Mesenteric fat pad (tissue), 1 donor: ENCODE results near the gene MAP4K4. TPM values are rescaled to one million over a fixed set of nuclear protein-coding genes. Genes with fewer than 3 reads are reported as not detected.

Experiments
- DNase-seq: peaks from one replicate; pipeline ENCODE4 v3.0.0-alpha.2; 2020; ENCODE audit warnings: low spot score
- long read RNA-seq: library from polyadenylated mRNA; unstranded; transcript quantifications from one replicate; pipeline ENCODE4 v2.0.0, GENCODE V29; 2020
- total RNA-seq: library from RNA; stranded (reverse); fragmentation: NEBNext Ultra II Directional; extraction: Animal tissue kit (Norgen Biotek cat#: 25700); gene quantifications from one replicate; pipeline ENCODE4 v1.2.1, GENCODE V29; 2021
- donor health status: DM: yes; HTN: yes; CAD: no.

The MAP4K4 gene
- 117 TPM for total RNA-seq
- long read RNA-seq, partial matches to known transcripts, result 18 of 47 reads
- long read RNA-seq, other reads (novel, unspliced or antisense), result 29 of 47 reads

- peak; percentile 94 for DNase-seq
These were observed at the start of gene MAP4K4 for GRCh38 chr2:101697124-101698013. Gene MAP4K4, plus strand, starts transcription at chr2:101697707. Its CDS starts 374 bp downstream, at chr2:101698081.

GRCh38 chr2:101653469-101653868, 44.0 kb upstream of the MAP4K4 start:
- DNase-seq, result no peak

GRCh38 chr2:101655702-101656422, 41.6 kb upstream of the MAP4K4 start:
- DNase-seq, result no peak

GRCh38 chr2:101657787-101658186, 39.7 kb upstream of the MAP4K4 start:
- no peak for DNase-seq

GRCh38 chr2:101658387-101658786, 39.1 kb upstream of the MAP4K4 start:
- no peak for DNase-seq

GRCh38 chr2:101665312-101665711, 32.2 kb upstream of the MAP4K4 start:
- no peak for DNase-seq

GRCh38 chr2:101667823-101668222, 29.7 kb upstream of the MAP4K4 start:
- no peak for DNase-seq

GRCh38 chr2:101672047-101672446, 25.5 kb upstream of the MAP4K4 start:
- no peak for DNase-seq

- no peak for DNase-seq
These were observed 23.6 kb upstream of the MAP4K4 start for GRCh38 chr2:101673920-101674319.

GRCh38 chr2:101675512-101675911, 22.0 kb upstream of the MAP4K4 start:
- DNase-seq, result no peak

- no peak for DNase-seq
These were observed 20.8 kb upstream of the MAP4K4 start for GRCh38 chr2:101676674-101677073.

- DNase-seq, result no peak
These were observed 19.8 kb upstream of the MAP4K4 start for GRCh38 chr2:101677658-101678057.

GRCh38 chr2:101678379-101678778, 19.1 kb upstream of the MAP4K4 start:
- DNase-seq, result no peak

- DNase-seq, result no peak
These were observed 18.3 kb upstream of the MAP4K4 start for GRCh38 chr2:101679037-101679726.

GRCh38 chr2:101679801-101680487, 17.6 kb upstream of the MAP4K4 start:
- no peak for DNase-seq

- DNase-seq, result no peak
These were observed 15.2 kb upstream of the MAP4K4 start for GRCh38 chr2:101682311-101682710.

GRCh38 chr2:101684313-101684712, 13.2 kb upstream of the MAP4K4 start:
- no peak for DNase-seq

GRCh38 chr2:101688261-101688660, 9.2 kb upstream of the MAP4K4 start:
- DNase-seq, result no peak

- DNase-seq, result no peak
These were observed 8.2 kb upstream of the MAP4K4 start for GRCh38 chr2:101689114-101689825.

- no peak for DNase-seq
These were observed 6.9 kb upstream of the MAP4K4 start for GRCh38 chr2:101690547-101691152.
